NCI-H1417 treated with DMSO at 0.1 percent for 48 hours (cell line): Measurements from ENCODE around the gene XPOT.
A peak's percentile ranks its signal among the peaks of the same experiment; 100 is the strongest.

Source experiments
- DNase-seq: peaks from one replicate; lab custom pipeline; 2025; lab: John Stamatoyannopoulos, UW

The XPOT gene

GRCh38 chr12:64418209-64418608 is 14.0 kb downstream of the XPOT start:
- no peak for DNase-seq

- no peak for DNase-seq
These were observed 15.5 kb downstream of the XPOT start for GRCh38 chr12:64419696-64420095.

- no peak for DNase-seq
These were observed 23.8 kb downstream of the XPOT start for GRCh38 chr12:64427988-64428387.

GRCh38 chr12:64428956-64429355 is 24.8 kb downstream of the XPOT start:
- DNase-seq: no peak

- DNase-seq: no peak
These were observed 26.7 kb downstream of the XPOT start for GRCh38 chr12:64430886-64431285.

GRCh38 chr12:64431791-64432190 is 27.6 kb downstream of the XPOT start:
- no peak for DNase-seq

- DNase-seq: no peak
These were observed 29.7 kb downstream of the XPOT start for GRCh38 chr12:64433915-64434314.

GRCh38 chr12:64440100-64440499 is 35.9 kb downstream of the XPOT start:
- DNase-seq: no peak

- no peak for DNase-seq
These were observed 41.3 kb downstream of the XPOT start for GRCh38 chr12:64445490-64445889.

- no peak for DNase-seq
These were observed 42.1 kb downstream of the XPOT start for GRCh38 chr12:64446295-64446694.

- DNase-seq: no peak
These were observed 46.0 kb downstream of the XPOT start for GRCh38 chr12:64450057-64450640.

GRCh38 chr12:64450711-64451486 is 46.7 kb downstream of the XPOT start:
- DNase-seq: no peak

- peak; percentile 43 for DNase-seq
These were observed 47.7 kb downstream of the XPOT start, which contains the start of gene TBK1 for GRCh38 chr12:64451687-64452558. Gene TBK1, plus strand, starts transcription at chr12:64452120. Its CDS starts 3,751 bp downstream, at chr12:64455871.

- no peak for DNase-seq
These were observed 48.6 kb downstream of the XPOT start for GRCh38 chr12:64452559-64453329.

- no peak for DNase-seq
These were observed 51.3 kb downstream of the XPOT start for GRCh38 chr12:64455506-64455905.

GRCh38 chr12:64456119-64456518 is 51.9 kb downstream of the XPOT start:
- DNase-seq: no peak

GRCh38 chr12:64457032-64457431 is 52.8 kb downstream of the XPOT start:
- no peak for DNase-seq

GRCh38 chr12:64457466-64457865 is 53.3 kb downstream of the XPOT start:
- DNase-seq: no peak

GRCh38 chr12:64457923-64458322 is 53.7 kb downstream of the XPOT start:
- DNase-seq: no peak

GRCh38 chr12:64459394-64459891 is 55.3 kb downstream of the XPOT start:
- DNase-seq: no peak

- DNase-seq: no peak
These were observed 57.6 kb downstream of the XPOT start for GRCh38 chr12:64461634-64462414.
